ENCODE data around the gene MED16. TPM values are rescaled to one million over a fixed set of nuclear protein-coding genes. Genes with fewer than 3 reads are reported as not detected.
"Not testable (repeated sequence)": the region's sequence is repeated elsewhere in the genome, so short reads cannot be mapped to it uniquely, and the experiment has no call there.

MED16 gene
- total RNA-seq, 1 donor from 2014 or later: 53.5 TPM

DNA sequence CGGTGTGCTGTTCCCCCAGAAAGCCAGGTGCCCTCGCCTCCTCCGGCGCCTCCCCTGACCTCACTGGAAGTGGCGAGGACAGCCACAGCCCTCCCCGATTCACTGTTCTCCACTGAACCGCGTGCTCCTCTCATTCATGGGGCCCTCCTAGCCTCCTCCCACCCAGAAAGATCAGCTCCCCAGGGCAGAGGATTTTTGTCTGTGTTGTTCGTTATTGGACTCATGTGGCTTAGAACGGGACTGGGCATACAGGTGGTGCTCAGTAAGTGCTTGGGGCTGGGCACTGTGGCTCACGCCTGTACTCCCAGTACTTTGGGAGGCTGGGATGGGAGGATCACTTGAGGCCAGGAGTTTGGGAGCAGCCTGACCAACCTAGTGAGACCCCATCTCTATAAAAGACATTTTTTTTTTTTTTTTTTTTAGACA is 48.4 kb downstream of the MED16 start:
- TF ChIP-seq, protein P1, sequence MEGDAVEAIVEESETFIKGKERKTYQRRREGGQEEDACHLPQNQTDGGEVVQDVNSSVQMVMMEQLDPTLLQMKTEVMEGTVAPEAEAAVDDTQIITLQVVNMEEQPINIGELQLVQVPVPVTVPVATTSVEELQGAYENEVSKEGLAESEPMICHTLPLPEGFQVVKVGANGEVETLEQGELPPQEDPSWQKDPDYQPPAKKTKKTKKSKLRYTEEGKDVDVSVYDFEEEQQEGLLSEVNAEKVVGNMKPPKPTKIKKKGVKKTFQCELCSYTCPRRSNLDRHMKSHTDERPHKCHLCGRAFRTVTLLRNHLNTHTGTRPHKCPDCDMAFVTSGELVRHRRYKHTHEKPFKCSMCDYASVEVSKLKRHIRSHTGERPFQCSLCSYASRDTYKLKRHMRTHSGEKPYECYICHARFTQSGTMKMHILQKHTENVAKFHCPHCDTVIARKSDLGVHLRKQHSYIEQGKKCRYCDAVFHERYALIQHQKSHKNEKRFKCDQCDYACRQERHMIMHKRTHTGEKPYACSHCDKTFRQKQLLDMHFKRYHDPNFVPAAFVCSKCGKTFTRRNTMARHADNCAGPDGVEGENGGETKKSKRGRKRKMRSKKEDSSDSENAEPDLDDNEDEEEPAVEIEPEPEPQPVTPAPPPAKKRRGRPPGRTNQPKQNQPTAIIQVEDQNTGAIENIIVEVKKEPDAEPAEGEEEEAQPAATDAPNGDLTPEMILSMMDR (conservative IDR thresholded peaks at IDR 0.05; ENCODE audit: low read depth, low read length): no peak
- no peak overlapping the region for H3K4me3 ChIP-seq (ENCODE audit: low read depth, low read length)
- no peak for DNase-seq (ENCODE audit: low read depth)

DNA sequence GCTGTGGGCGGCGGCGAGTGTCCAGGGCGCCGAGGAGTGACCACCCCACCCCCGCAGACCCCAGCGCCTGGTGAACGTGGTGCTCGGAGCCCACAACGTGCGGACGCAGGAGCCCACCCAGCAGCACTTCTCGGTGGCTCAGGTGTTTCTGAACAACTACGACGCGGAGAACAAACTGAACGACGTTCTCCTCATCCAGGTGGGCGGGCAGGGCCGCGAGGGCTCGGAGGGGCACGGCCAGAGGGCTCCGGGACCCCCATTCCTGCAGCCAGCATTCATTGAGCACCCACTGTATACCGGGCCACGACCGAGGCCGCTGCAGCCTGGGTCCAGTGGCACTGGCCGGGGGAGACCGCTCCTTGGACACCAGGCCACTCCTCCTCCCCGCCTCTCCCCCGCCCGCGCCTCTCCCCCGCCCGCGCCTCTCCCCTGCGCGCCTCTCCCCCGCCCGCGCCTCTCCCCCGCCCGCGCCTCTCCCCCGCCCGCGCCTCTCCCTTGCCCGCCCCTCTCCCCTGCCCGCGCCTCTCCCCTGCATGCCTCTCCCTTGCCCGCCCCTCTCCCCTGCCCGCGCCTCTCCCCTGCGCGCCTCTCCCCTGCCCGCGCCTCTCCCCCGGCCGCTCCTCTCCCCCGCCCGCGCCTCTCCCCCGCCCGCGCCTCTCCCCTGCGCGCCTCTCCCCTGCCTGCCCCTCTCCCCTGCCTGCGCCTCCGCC is 49.0 kb downstream of the MED16 start:
- DNase-seq (ENCODE audit: low read depth): no peak
- peak overlapping the region; percentile 11 for H3K4me3 ChIP-seq (ENCODE audit: low read depth, low read length)
- TF ChIP-seq, protein P1 (conservative IDR thresholded peaks at IDR 0.05; ENCODE audit: low read depth, low read length): no peak

DNA sequence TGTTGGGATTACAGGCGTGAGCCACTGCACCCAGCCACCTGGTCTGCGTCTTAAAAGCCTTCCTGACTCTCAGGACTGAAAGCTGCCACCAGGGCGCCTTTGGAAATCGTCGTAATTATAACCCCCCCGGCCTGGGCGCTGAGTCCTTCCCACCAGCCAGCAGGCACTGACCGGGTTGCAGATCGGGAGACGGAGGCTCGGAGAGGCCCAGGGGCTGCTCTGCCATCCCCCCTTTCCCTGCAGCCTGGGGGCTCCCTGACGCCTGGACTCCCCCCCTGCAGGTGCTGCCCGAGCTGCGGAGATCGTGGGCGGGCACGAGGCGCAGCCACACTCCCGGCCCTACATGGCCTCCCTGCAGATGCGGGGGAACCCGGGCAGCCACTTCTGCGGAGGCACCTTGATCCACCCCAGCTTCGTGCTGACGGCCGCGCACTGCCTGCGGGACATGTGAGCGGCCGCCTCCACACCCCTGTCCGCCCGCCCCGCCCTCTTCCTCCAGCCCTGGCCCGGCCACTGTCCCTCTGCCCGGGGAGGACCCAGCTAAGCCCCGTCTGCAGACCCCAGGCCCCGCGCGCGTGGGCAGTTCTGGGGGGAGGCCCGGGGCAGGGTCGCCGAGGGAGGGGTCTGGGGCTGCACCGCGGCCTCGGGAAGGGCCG is 49.7 kb downstream of the MED16 start:
- DNase-seq (ENCODE audit: low read depth): no peak
- TF ChIP-seq, protein P1 (conservative IDR thresholded peaks at IDR 0.05; ENCODE audit: low read depth, low read length): no peak
- H3K4me3 ChIP-seq (ENCODE audit: low read depth, low read length): peak overlapping the region; percentile 11

DNA sequence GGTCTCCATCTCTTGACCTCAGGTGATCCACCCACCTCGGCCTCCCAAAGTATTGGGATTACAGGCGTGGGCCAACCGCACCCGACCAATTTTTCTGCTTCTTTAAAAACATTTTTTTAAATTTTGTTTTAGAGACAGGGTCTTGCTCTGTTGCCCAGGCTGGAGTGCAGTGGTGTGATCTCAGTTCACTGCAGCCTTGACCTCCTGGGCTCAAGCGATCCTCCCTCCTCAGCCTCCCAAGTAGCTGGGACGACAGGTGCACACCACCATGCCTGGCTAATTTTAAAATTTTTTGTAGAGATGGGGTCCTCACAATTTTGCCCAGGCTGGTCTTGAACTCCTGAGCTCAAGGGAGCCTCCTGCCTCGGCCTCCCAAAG is 50.2 kb downstream of the MED16 start:
- not testable (repeated sequence) for H3K4me3 ChIP-seq (ENCODE audit: low read depth, low read length); DNase-seq (ENCODE audit: low read depth)

DNA sequence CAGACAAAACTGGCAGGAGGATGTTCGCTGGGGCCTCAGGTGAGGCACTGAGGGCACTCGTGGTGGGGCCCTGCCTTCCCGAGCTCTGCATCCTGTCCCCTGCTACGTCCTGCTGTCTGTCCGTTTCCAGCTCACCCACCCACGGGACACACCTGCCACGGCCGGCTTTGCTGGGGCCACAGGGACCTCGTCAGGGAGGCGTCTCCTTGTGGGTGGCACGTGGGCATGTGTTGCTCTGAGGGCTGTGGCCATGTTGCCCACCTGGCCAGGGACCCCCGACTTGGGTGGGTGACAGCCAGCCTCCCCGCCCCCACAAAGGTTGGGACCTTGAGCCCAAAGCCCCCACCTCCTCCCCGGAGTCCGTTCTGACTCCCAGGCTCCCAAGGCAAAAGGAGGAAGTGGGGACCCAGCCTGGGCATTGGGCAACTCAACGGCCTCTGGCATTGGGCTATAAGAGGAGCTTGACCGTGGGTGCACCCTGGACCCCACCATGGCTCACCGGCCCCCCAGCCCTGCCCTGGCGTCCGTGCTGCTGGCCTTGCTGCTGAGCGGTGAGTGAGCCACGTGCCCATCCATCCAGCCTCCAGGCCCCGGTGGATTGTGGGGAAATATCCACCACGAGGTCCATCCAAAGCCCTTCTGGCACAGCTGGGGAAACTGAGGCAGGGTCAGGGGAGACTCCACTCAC is 52.3 kb downstream of the MED16 start, which contains the start of gene PRTN3:
Gene PRTN3, plus strand, starts transcription at position 481 of the 688 bp plus-strand sequence. Its CDS starts 10 bp downstream, at position 491.
- TF ChIP-seq, protein P1 (conservative IDR thresholded peaks at IDR 0.05; ENCODE audit: low read depth, low read length): no peak
- no peak for DNase-seq (ENCODE audit: low read depth)
- H3K4me3 ChIP-seq (ENCODE audit: low read depth, low read length): no peak within 1 kb of the TSS

DNA sequence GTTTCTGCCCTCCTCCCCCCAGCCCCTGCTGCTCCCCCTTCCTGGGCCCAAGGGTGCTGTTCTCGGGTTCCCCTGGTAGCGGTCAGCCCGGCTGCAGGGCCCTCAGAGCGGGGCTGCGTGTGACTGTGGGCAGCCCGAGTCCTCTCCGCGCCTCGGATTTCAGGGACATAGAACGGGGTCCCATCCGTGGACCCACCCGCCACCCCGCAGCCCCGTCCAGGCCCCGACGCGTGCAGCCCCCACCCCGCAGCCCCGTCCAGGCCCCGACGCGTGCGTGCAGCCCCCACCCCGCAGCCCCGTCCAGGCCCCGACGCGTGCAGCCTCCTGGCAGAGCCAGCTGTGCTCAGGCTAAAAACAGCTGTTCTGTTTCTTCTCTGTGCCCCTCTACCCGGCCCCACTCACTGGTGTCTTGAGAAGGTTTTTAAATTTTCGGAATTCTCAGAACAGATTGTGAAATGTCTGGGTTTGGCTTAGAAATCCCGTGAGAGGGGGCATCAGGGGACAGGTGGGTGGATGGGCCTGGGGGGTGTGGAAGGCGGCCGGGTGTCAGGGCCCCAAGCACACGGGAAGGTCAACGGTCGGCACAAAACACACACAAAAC is 57.7 kb downstream of the MED16 start:
- H3K4me3 ChIP-seq (ENCODE audit: low read depth, low read length): no peak overlapping the region
- no peak for DNase-seq (ENCODE audit: low read depth)
- TF ChIP-seq, protein P1 (conservative IDR thresholded peaks at IDR 0.05; ENCODE audit: low read depth, low read length): no peak

DNA sequence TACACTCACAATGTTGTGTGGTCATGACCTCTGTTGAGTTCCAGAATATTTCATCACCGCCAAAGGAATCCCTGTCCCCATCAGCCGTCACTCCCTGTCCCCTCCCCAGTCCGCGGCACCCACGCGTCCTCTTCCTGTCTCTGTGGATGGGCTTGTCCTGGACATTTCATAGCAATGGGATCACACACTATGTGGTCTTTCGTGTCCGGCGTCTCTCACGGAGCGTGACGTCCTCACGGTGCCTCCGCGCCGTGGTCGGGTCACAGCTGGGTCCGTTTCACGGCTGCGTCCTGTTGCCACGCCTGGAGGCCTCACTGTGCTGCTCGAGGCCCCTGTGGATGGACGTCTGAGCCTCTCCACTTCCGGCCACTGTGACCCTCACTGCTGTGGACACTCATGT is 58.8 kb downstream of the MED16 start:
- DNase-seq (ENCODE audit: low read depth): no peak
- TF ChIP-seq, protein P1 (conservative IDR thresholded peaks at IDR 0.05; ENCODE audit: low read depth, low read length): no peak
- H3K4me3 ChIP-seq (ENCODE audit: low read depth, low read length): no peak overlapping the region

Data from epithelial cell of proximal tubule (primary cell).